K562 (cell line): ENCODE results near the gene FTSJ3. TPM values are rescaled to one million over a fixed set of nuclear protein-coding genes. Genes with fewer than 3 reads are reported as not detected.

Experiments
- CSDE1 ChIP-seq, 2 experiments: fragments of 450-650 bp; IDR thresholded peaks; 2 replicates each; pipeline ENCODE4 v1.6.1; 2016; ENCODE audit warnings: mild to moderate bottlenecking in 1 of 2
- FOXK2 ChIP-seq, 2 experiments: fragments of 450-650 bp; IDR thresholded peaks in 1 of 2; conservative IDR thresholded peaks in 1 of 2; 2 replicates each; pipeline ENCODE4 v1.6.1; 2016; ENCODE audit warnings: low read depth in 2 of 2, mild to moderate bottlenecking in 1 of 2
- GTF2F1 ChIP-seq: IDR thresholded peaks from 2 replicates; pipeline ENCODE4 v1.6.1; 2011; ENCODE audit warnings: low read depth, low read length, improper control_type of control experiment
- JUN ChIP-seq, 2 experiments: sonication (generic) in 1 of 2; formaldehyde crosslinking in 1 of 2; IDR thresholded peaks; 2 replicates each; pipeline versions ENCODE4 v1.6.1 to v1.8.0; 2012 to 2022; ENCODE audit warnings: borderline replicate concordance in 2 of 2, mild to moderate bottlenecking in 2 of 2, improper control_type of control experiment in 1 of 2, low read depth in 1 of 2, low read length in 1 of 2, missing genetic modification reagents in 1 of 2
- MYC ChIP-seq, 2 experiments: fragments of 250-450 bp in 1 of 2; sonication (Bioruptor Pico) in 1 of 2; IDR thresholded peaks; 2 replicates each; pipeline versions ENCODE4 v1.5.1 to v1.6.1; 2012 to 2021; ENCODE audit warnings: low read depth in 2 of 2, borderline replicate concordance in 1 of 2, improper control_type of control experiment in 1 of 2, low read length in 1 of 2, mild to moderate bottlenecking in 1 of 2, moderate library complexity in 1 of 2
- NONO ChIP-seq, 2 experiments: fragments of 200-400 bp in 1 of 2; fragments of 450-650 bp in 1 of 2; formaldehyde crosslinking in 1 of 2; IDR thresholded peaks; 2 replicates each; pipeline ENCODE4 v1.6.1; 2017; ENCODE audit warnings: low read depth in 2 of 2, mild to moderate bottlenecking in 2 of 2, moderate library complexity in 2 of 2, low read length in 1 of 2
- PRPF4 ChIP-seq: fragments of 200-400 bp; formaldehyde crosslinking; IDR thresholded peaks from one replicate; pipeline ENCODE4 v1.6.1; 2017; ENCODE audit warnings: low read length, low read depth, mild to moderate bottlenecking; ENCODE audit not compliant: insufficient read depth, poor library complexity, severe bottlenecking
- STAG1 ChIP-seq: sonication (generic); formaldehyde crosslinking; IDR thresholded peaks from 2 replicates; pipeline ENCODE4 v1.5.0; 2020; ENCODE audit warnings: missing genetic modification reagents, borderline replicate concordance
- TAF1 ChIP-seq: IDR thresholded peaks from 2 replicates; pipeline ENCODE4 v1.6.1; 2011; ENCODE audit warnings: mild to moderate bottlenecking, low read length, moderate library complexity; ENCODE audit not compliant: insufficient read depth, control insufficient read depth, severe bottlenecking; ENCODE audit errors: extremely low read depth
- TAF9B ChIP-seq: fragments of 450-650 bp; IDR thresholded peaks from 2 replicates; pipeline ENCODE4 v1.6.1; 2018; ENCODE audit warnings: mild to moderate bottlenecking; ENCODE audit not compliant: partially characterized antibody
- ZNF12 ChIP-seq: sonication (generic); formaldehyde crosslinking; IDR thresholded peaks from 2 replicates; pipeline ENCODE4 v1.4.0; 2020; ENCODE audit warnings: mild to moderate bottlenecking, missing genetic modification reagents
- ZNF133 ChIP-seq: fragments of 250-450 bp; sonication (Bioruptor Pico); IDR thresholded peaks from 2 replicates; pipeline ENCODE4 v1.4.0; 2020; ENCODE audit warnings: mild to moderate bottlenecking
- ZNF140 ChIP-seq: fragments of 250-450 bp; sonication (Bioruptor Pico); IDR thresholded peaks from 2 replicates; pipeline ENCODE4 v1.8.0; 2021; ENCODE audit warnings: moderate library complexity, mild to moderate bottlenecking, inconsistent platforms
- ZNF280B ChIP-seq: fragments of 250-450 bp; sonication (Bioruptor Pico); IDR thresholded peaks from 2 replicates; pipeline ENCODE4 v1.5.1; 2021; ENCODE audit warnings: mild to moderate bottlenecking
- ZNF3 ChIP-seq: fragments of 250-450 bp; sonication (Bioruptor Pico); IDR thresholded peaks from 2 replicates; pipeline ENCODE4 v1.5.0; 2021; ENCODE audit warnings: mild to moderate bottlenecking, moderate library complexity
- ZNF551 ChIP-seq: fragments of 250-450 bp; sonication (Bioruptor Pico); IDR thresholded peaks from 2 replicates; pipeline ENCODE4 v1.5.0; 2021; ENCODE audit warnings: mild to moderate bottlenecking, moderate library complexity
- polyA plus RNA-seq, 8 experiments: library from polyadenylated mRNA; depleted of rRNA in 4 of 8; stranded (reverse) in 5 of 8; unstranded in 3 of 8; fragments of >200 nt; fragmentation: Nextera tagmentation in 2 of 8; fragmentation: Illumina TruSeq in 1 of 8; extraction: Ambion mirVana in 2 of 8; extraction: Trizol in 1 of 8; gene quantifications; 2 replicates each; pipeline versions ENCODE4 v1.2.1 to v1.2.3, GENCODE V29; 2011 to 2014; ENCODE audit warnings: inconsistent platforms in 1 of 8, missing spikeins in 1 of 8
- total RNA-seq, 7 experiments: library from RNA; depleted of rRNA in 6 of 7; stranded (reverse); fragments of >200 nt in 6 of 7; fragmentation: Illumina TruSeq in 2 of 7; extraction: Trizol in 2 of 7; gene quantifications; 2 replicates each; pipeline versions ENCODE4 v1.2.1 to v1.2.3, GENCODE V29; 2011 to 2021; ENCODE audit warnings: low replicate concordance in 1 of 7
- TF ChIP-seq, protein P1 (sequence below): sonication (generic); formaldehyde crosslinking; IDR thresholded peaks from 2 replicates; pipeline ENCODE4 v1.8.1; 2023; ENCODE audit warnings: mild to moderate bottlenecking, missing genetic modification reagents
- TF ChIP-seq, protein P2 (sequence below): sonication (generic); formaldehyde crosslinking; IDR thresholded peaks from 2 replicates; pipeline ENCODE4 v1.8.1; 2022; ENCODE audit warnings: missing genetic modification reagents
- TF ChIP-seq, protein P3 (sequence below): fragments of 250-450 bp; sonication (Bioruptor Pico); IDR thresholded peaks from 2 replicates; pipeline ENCODE4 v1.9.0; 2021; ENCODE audit warnings: mild to moderate bottlenecking

The FTSJ3 gene
- total and polyA plus RNA-seq, 9 of the 15 experiments (the other 6 are each of a cell fraction or from before 2014, with no cell fraction given), result 18.0 to 65.6 (median 52.4) TPM

GRCh38 chr17:63773272-63774140 lies 54.0 kb downstream of the FTSJ3 start, which contains the start of gene CCDC47 (continued):
- TF ChIP-seq STAG1 (CRISPR knock-in tag), result no peak
- peak in 1 of 2 experiments; percentile 57; a peak in 2 of 4 replicates for TF ChIP-seq CSDE1 (IDR thresholded peaks at IDR 0.05)
- peak; percentile 74 for TF ChIP-seq TAF9B
- TF ChIP-seq TAF1, result peak; percentile 88
- peak; percentile 100 for TF ChIP-seq MYC (IDR thresholded peaks at IDR 0.05; ENCODE audit: low read depth, low read length)
- TF ChIP-seq MYC (CRISPR knock-in tag; IDR thresholded peaks at IDR 0.05; ENCODE audit: borderline replicate concordance, low read depth), result peak; percentile 100
- TF ChIP-seq, protein P1, sequence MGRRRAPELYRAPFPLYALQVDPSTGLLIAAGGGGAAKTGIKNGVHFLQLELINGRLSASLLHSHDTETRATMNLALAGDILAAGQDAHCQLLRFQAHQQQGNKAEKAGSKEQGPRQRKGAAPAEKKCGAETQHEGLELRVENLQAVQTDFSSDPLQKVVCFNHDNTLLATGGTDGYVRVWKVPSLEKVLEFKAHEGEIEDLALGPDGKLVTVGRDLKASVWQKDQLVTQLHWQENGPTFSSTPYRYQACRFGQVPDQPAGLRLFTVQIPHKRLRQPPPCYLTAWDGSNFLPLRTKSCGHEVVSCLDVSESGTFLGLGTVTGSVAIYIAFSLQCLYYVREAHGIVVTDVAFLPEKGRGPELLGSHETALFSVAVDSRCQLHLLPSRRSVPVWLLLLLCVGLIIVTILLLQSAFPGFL (CRISPR knock-in tag), result no peak
- TF ChIP-seq ZNF280B, result no peak
- no peak for TF ChIP-seq ZNF140 (CRISPR knock-in tag)
- TF ChIP-seq GTF2F1, result peak; percentile 61; the same call in 1 of the 2 replicates
- TF ChIP-seq, protein P2, sequence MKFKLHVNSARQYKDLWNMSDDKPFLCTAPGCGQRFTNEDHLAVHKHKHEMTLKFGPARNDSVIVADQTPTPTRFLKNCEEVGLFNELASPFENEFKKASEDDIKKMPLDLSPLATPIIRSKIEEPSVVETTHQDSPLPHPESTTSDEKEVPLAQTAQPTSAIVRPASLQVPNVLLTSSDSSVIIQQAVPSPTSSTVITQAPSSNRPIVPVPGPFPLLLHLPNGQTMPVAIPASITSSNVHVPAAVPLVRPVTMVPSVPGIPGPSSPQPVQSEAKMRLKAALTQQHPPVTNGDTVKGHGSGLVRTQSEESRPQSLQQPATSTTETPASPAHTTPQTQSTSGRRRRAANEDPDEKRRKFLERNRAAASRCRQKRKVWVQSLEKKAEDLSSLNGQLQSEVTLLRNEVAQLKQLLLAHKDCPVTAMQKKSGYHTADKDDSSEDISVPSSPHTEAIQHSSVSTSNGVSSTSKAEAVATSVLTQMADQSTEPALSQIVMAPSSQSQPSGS (CRISPR knock-in tag), result no peak; the same call in 1 of the 2 replicates
- TF ChIP-seq ZNF133 (CRISPR knock-in tag), result 0 out of 2 replicates have a peak, but pooled peaks have one; percentile 75
- TF ChIP-seq ZNF12 (CRISPR knock-in tag), result peak; percentile 85
- TF ChIP-seq FOXK2 (conservative IDR thresholded peaks at IDR 0.05 in 1 of 2, IDR thresholded peaks at IDR 0.05 in 1 of 2; ENCODE audit: low read depth in 2 of 2), result peak; percentile 88 to 90
- no peak for TF ChIP-seq ZNF551 (CRISPR knock-in tag)
- TF ChIP-seq JUN (IDR thresholded peaks at IDR 0.05; ENCODE audit: borderline replicate concordance, low read depth, low read length), result peak; percentile 88
- peak; percentile 93 for TF ChIP-seq JUN (CRISPR knock-in tag; IDR thresholded peaks at IDR 0.05; ENCODE audit: borderline replicate concordance)
- no peak for TF ChIP-seq ZNF3 (CRISPR knock-in tag)
- peak; percentile 33 for TF ChIP-seq PRPF4
- peak in 1 of 2 experiments; percentile 85; a peak in 2 of 4 replicates for TF ChIP-seq NONO (IDR thresholded peaks at IDR 0.05; ENCODE audit: low read depth in 2 of 2, low read length in 1 of 2)
- TF ChIP-seq, protein P3, sequence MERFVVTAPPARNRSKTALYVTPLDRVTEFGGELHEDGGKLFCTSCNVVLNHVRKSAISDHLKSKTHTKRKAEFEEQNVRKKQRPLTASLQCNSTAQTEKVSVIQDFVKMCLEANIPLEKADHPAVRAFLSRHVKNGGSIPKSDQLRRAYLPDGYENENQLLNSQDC, result peak; percentile 51; the same call in 1 of the 2 replicates
